ENCODE data around the gene RSAD1.

GRCh38 chr17:50535407-50535806, 56.7 kb downstream of the RSAD1 start:
- TF ChIP-seq CTCF (conservative IDR thresholded peaks at IDR 0.05) (no peak), ZFX (IDR thresholded peaks at IDR 0.05) (no peak)

Data from C4-2B (cell line).